ENCODE results near the gene RALGPS1. TPM values are rescaled to one million over a fixed set of nuclear protein-coding genes. Genes with fewer than 3 reads are reported as not detected.

The RALGPS1 gene
- total and polyA plus RNA-seq, 4 experiments from 2014 or later: 0.84 to 10.3 (median 5.8) TPM

- H3K9me3 ChIP-seq (ENCODE audit: control insufficient read depth in 1 of 2, low read length in 2 of 2): no peaks in the 10 kb centered on the region
- intact Hi-C loops (cut with micrococcal nuclease): no loop called here
- Mint-ChIP-seq H3K27ac (peak overlapping the region in 5 of 7 donors; percentile 9 to 70 (median 15)), H3K36me3 (no peaks in the 10 kb centered on the region), H3K9me3 (no peaks in the 10 kb centered on the region), H3K4me3 (peak overlapping the region in 3 of 8 donors; percentile 9 to 81 (median 78)), H3K27me3 (peaks cover 0 to 2% of the 10 kb centered on the region in 2 donors), H3K4me1 (peaks cover 13 to 22% (median 19%) of the 10 kb centered on the region in 4 donors)
- peaks cover 16% of the 10 kb centered on the region for H3K4me1 ChIP-seq (ENCODE audit: insufficient read depth, low read length)
- H3K27me3 ChIP-seq (ENCODE audit: insufficient read depth, low read length): no peaks in the 10 kb centered on the region
- CTCF ChIA-PET (ENCODE audit: partially characterized antibody): interaction anchor here (0.6 to 1.1 kb wide), 2 partner anchors 19 to 304 kb away, joined by 3 to 4 read pairs; no protein-coding TSS in a partner anchor
- H3K27ac ChIP-seq (ENCODE audit: low read depth, low read length): no peak overlapping the region
- no peaks in the 10 kb centered on the region for H3K36me3 ChIP-seq (ENCODE audit: insufficient read depth, low read length)
- H3K4me3 ChIP-seq (ENCODE audit: low read length in 2 of 2): no peak overlapping the region
- no peak for DNase-seq
- POLR2A ChIA-PET (ENCODE audit: partially characterized antibody): interaction anchor here (1.3 to 1.6 kb wide), 2 partner anchors 8 to 169 kb away, joined by 3 read pairs; no protein-coding TSS in a partner anchor
Observed at GRCh38 chr9:127155314-127155960, 240.9 kb downstream of the RALGPS1 start.

- Histone ChIP-seq H3K4me1 (ENCODE audit: insufficient read depth, low read length) (peaks cover 38% of the 10 kb centered on the region), H3K9me3 (ENCODE audit: control insufficient read depth in 1 of 2, low read length in 2 of 2) (no peaks in the 10 kb centered on the region), H3K27me3 (ENCODE audit: insufficient read depth, low read length) (no peaks in the 10 kb centered on the region), H3K4me3 (ENCODE audit: low read length in 2 of 2) (no peak overlapping the region), H3K36me3 (ENCODE audit: insufficient read depth, low read length) (no peaks in the 10 kb centered on the region), H3K27ac (ENCODE audit: low read depth, low read length) (no peak overlapping the region)
- H3K36me3 Mint-ChIP-seq: no peaks in the 10 kb centered on the region
- CTCF ChIA-PET (ENCODE audit: partially characterized antibody): no interaction called here
- H3K9me3 Mint-ChIP-seq: no peaks in the 10 kb centered on the region
- peaks cover 23 to 41% (median 34%) of the 10 kb centered on the region in 4 donors for H3K4me1 Mint-ChIP-seq
- POLR2A ChIA-PET (ENCODE audit: partially characterized antibody): no interaction called here
- intact Hi-C loops (cut with micrococcal nuclease): no loop called here
- DNase-seq: no peak
- H3K27me3 Mint-ChIP-seq: peaks cover 0 to 2% of the 10 kb centered on the region in 2 donors
- no peak overlapping the region for H3K4me3 Mint-ChIP-seq
- no peak overlapping the region for H3K27ac Mint-ChIP-seq
Observed at GRCh38 chr9:127158786-127159324, 244.3 kb downstream of the RALGPS1 start.

- ChIA-PET CTCF (ENCODE audit: partially characterized antibody) (no interaction called here), POLR2A (ENCODE audit: partially characterized antibody) (no interaction called here)
- Mint-ChIP-seq H3K27ac (no peak overlapping the region), H3K36me3 (no peaks in the 10 kb centered on the region), H3K4me1 (peaks cover 20 to 37% (median 30%) of the 10 kb centered on the region in 4 donors), H3K9me3 (no peaks in the 10 kb centered on the region), H3K4me3 (no peak overlapping the region), H3K27me3 (peaks cover 0 to 2% of the 10 kb centered on the region in 2 donors)
- intact Hi-C loops (cut with micrococcal nuclease): no loop called here
- Histone ChIP-seq H3K27ac (ENCODE audit: low read depth, low read length) (no peak overlapping the region), H3K36me3 (ENCODE audit: insufficient read depth, low read length) (no peaks in the 10 kb centered on the region), H3K9me3 (ENCODE audit: control insufficient read depth in 1 of 2, low read length in 2 of 2) (no peaks in the 10 kb centered on the region), H3K4me1 (ENCODE audit: insufficient read depth, low read length) (peaks cover 34% of the 10 kb centered on the region), H3K27me3 (ENCODE audit: insufficient read depth, low read length) (no peaks in the 10 kb centered on the region), H3K4me3 (ENCODE audit: low read length in 2 of 2) (no peak overlapping the region)
- no peak for DNase-seq
Observed at GRCh38 chr9:127159325-127159801, 244.8 kb downstream of the RALGPS1 start.

GRCh38 chr9:127159949-127160610 is 245.5 kb downstream of the RALGPS1 start:
- peaks cover 0 to 2% of the 10 kb centered on the region in 2 donors for H3K27me3 Mint-ChIP-seq
- no peak overlapping the region for H3K4me3 Mint-ChIP-seq
- no peak overlapping the region for H3K27ac ChIP-seq (ENCODE audit: low read depth, low read length)
- peaks cover 26% of the 10 kb centered on the region for H3K4me1 ChIP-seq (ENCODE audit: insufficient read depth, low read length)
- intact Hi-C loops (cut with micrococcal nuclease): loop anchor here (10.0 kb wide), 1 partner anchor 95 kb away; no protein-coding TSS in a partner anchor
- H3K36me3 Mint-ChIP-seq: no peaks in the 10 kb centered on the region
- no peaks in the 10 kb centered on the region for H3K9me3 ChIP-seq (ENCODE audit: control insufficient read depth in 1 of 2, low read length in 2 of 2)
- ChIA-PET POLR2A (ENCODE audit: partially characterized antibody) (no interaction called here), CTCF (ENCODE audit: partially characterized antibody) (interaction anchor here (0.9 kb wide), 1 partner anchor 220 kb away, joined by 3 read pairs; no protein-coding TSS in a partner anchor)
- H3K27me3 ChIP-seq (ENCODE audit: insufficient read depth, low read length): no peaks in the 10 kb centered on the region
- H3K27ac Mint-ChIP-seq: no peak overlapping the region
- H3K9me3 Mint-ChIP-seq: no peaks in the 10 kb centered on the region
- H3K36me3 ChIP-seq (ENCODE audit: insufficient read depth, low read length): no peaks in the 10 kb centered on the region
- H3K4me1 Mint-ChIP-seq: peaks cover 13 to 30% (median 23%) of the 10 kb centered on the region in 4 donors
- no peak for DNase-seq
- H3K4me3 ChIP-seq (ENCODE audit: low read length in 2 of 2): no peak overlapping the region

- Mint-ChIP-seq H3K27ac (peak overlapping the region in 2 of 7 donors; percentile 9 to 29), H3K9me3 (no peaks in the 10 kb centered on the region), H3K4me3 (no peak overlapping the region), H3K36me3 (no peaks in the 10 kb centered on the region), H3K4me1 (peaks cover 11 to 24% (median 18%) of the 10 kb centered on the region in 4 donors), H3K27me3 (no peaks in the 10 kb centered on the region)
- no peaks in the 10 kb centered on the region for H3K9me3 ChIP-seq (ENCODE audit: control insufficient read depth in 1 of 2, low read length in 2 of 2)
- ChIA-PET CTCF (ENCODE audit: partially characterized antibody) (interaction anchor here (0.9 to 1.0 kb wide), 2 partner anchors 203 to 221 kb away, joined by 3 read pairs; no protein-coding TSS in a partner anchor), POLR2A (ENCODE audit: partially characterized antibody) (no interaction called here)
- H3K36me3 ChIP-seq (ENCODE audit: insufficient read depth, low read length): no peaks in the 10 kb centered on the region
- H3K4me1 ChIP-seq (ENCODE audit: insufficient read depth, low read length): peaks cover 22% of the 10 kb centered on the region
- H3K4me3 ChIP-seq (ENCODE audit: low read length in 2 of 2): no peak overlapping the region
- no peaks in the 10 kb centered on the region for H3K27me3 ChIP-seq (ENCODE audit: insufficient read depth, low read length)
- no peak for DNase-seq
- intact Hi-C loops (cut with micrococcal nuclease): loop anchor here (10.0 kb wide), 1 partner anchor 96 kb away; no protein-coding TSS in a partner anchor
- no peak overlapping the region for H3K27ac ChIP-seq (ENCODE audit: low read depth, low read length)
Observed at GRCh38 chr9:127161081-127161624, 246.6 kb downstream of the RALGPS1 start.

GRCh38 chr9:127162046-127162863 is 247.7 kb downstream of the RALGPS1 start:
- Mint-ChIP-seq H3K4me3 (peak overlapping the region in 1 of 8 donors; percentile 31), H3K4me1 (peaks cover 11 to 24% (median 18%) of the 10 kb centered on the region in 4 donors), H3K9me3 (no peaks in the 10 kb centered on the region), H3K27me3 (no peaks in the 10 kb centered on the region), H3K36me3 (peaks cover 0 to 5% of the 10 kb centered on the region in 2 donors), H3K27ac (peak overlapping the region in 6 of 7 donors; percentile 11 to 71 (median 53))
- peak in 3 of 5 donors; percentile 2 to 10 (median 10) for DNase-seq
- H3K4me1 ChIP-seq (ENCODE audit: insufficient read depth, low read length): peaks cover 22% of the 10 kb centered on the region
- intact Hi-C loops (cut with micrococcal nuclease): loop anchor here (10.0 kb wide), 1 partner anchor 97 kb away; no protein-coding TSS in a partner anchor
- no peak overlapping the region for H3K27ac ChIP-seq (ENCODE audit: low read depth, low read length)
- no peaks in the 10 kb centered on the region for H3K9me3 ChIP-seq (ENCODE audit: control insufficient read depth in 1 of 2, low read length in 2 of 2)
- ChIA-PET CTCF (ENCODE audit: partially characterized antibody) (interaction anchor here (0.8 to 1.5 kb wide), 2 partner anchors 176 to 222 kb away, joined by 3 to 4 read pairs; no protein-coding TSS in a partner anchor), POLR2A (ENCODE audit: partially characterized antibody) (interaction anchor here (0.6 kb wide), 2 partner anchors 11 to 199 kb away, joined by 3 read pairs; no protein-coding TSS in a partner anchor)
- no peaks in the 10 kb centered on the region for H3K36me3 ChIP-seq (ENCODE audit: insufficient read depth, low read length)
- H3K4me3 ChIP-seq (ENCODE audit: low read length in 2 of 2): no peak overlapping the region
- H3K27me3 ChIP-seq (ENCODE audit: insufficient read depth, low read length): no peaks in the 10 kb centered on the region
